Measurements from ENCODE around the gene FPGS.

The FPGS gene

DNA sequence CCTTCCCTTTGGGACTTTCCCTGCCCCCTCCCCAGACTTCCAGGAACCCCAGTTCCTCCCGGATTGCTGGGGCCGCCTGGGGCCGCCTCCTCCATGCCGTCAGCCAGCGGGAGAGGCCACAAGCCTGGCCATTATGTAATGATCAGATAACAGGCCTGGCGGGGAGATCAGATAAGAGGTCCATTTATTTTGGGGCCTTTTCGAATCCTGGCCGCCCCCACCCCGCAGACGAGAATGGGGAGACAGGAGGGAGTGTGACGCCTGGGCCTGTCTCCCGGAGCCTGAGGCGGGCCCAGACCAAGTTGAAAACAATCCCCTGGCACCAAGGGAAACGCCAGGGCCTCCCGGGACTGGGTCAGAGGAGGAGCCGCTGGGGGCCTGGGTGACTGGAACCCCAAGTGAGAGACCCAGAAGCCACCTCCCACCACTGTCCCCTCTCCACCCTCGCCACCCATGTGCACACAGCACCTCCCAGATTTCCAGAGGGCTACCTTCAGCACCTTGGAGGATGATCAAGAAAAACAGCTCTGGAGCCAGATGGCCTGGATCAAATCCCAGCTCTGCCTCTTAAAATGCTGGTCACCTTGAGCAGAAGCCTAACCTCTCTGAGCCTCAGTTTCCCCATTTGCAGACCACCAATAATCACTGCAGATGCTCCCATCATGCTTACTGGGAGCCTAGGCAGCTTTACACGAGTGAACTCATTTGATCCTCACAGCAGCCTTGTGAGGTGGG is 43.9 kb downstream of the FPGS start:
- no peak for FAIRE-seq
- DNase-seq (ENCODE audit: insufficient read length, low spot score): no peak
- TF ChIP-seq, protein P1, sequence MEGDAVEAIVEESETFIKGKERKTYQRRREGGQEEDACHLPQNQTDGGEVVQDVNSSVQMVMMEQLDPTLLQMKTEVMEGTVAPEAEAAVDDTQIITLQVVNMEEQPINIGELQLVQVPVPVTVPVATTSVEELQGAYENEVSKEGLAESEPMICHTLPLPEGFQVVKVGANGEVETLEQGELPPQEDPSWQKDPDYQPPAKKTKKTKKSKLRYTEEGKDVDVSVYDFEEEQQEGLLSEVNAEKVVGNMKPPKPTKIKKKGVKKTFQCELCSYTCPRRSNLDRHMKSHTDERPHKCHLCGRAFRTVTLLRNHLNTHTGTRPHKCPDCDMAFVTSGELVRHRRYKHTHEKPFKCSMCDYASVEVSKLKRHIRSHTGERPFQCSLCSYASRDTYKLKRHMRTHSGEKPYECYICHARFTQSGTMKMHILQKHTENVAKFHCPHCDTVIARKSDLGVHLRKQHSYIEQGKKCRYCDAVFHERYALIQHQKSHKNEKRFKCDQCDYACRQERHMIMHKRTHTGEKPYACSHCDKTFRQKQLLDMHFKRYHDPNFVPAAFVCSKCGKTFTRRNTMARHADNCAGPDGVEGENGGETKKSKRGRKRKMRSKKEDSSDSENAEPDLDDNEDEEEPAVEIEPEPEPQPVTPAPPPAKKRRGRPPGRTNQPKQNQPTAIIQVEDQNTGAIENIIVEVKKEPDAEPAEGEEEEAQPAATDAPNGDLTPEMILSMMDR (IDR thresholded peaks at IDR 0.05; ENCODE audit: insufficient read depth, missing control alignments): no peak

DNA sequence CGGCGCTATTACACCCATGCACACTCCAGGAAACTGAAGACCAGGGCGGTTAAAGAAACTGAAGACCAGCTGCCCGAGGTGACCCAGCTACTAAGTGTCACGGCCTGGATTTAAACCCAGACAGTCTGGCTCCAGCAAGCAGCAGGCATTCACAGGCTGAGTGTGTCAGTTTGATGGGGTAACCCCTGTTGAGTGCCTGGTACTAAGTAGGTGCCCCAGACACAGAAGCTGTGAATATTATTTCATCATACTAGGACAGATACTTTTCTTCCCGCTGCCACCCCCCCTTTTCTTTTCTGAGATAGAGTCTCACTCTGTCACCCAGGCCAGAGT is 44.5 kb downstream of the FPGS start:
- DNase-seq (ENCODE audit: insufficient read length, low spot score): no peak
- no peak for FAIRE-seq
- TF ChIP-seq, protein P1 (IDR thresholded peaks at IDR 0.05; ENCODE audit: insufficient read depth, missing control alignments): no peak

DNA sequence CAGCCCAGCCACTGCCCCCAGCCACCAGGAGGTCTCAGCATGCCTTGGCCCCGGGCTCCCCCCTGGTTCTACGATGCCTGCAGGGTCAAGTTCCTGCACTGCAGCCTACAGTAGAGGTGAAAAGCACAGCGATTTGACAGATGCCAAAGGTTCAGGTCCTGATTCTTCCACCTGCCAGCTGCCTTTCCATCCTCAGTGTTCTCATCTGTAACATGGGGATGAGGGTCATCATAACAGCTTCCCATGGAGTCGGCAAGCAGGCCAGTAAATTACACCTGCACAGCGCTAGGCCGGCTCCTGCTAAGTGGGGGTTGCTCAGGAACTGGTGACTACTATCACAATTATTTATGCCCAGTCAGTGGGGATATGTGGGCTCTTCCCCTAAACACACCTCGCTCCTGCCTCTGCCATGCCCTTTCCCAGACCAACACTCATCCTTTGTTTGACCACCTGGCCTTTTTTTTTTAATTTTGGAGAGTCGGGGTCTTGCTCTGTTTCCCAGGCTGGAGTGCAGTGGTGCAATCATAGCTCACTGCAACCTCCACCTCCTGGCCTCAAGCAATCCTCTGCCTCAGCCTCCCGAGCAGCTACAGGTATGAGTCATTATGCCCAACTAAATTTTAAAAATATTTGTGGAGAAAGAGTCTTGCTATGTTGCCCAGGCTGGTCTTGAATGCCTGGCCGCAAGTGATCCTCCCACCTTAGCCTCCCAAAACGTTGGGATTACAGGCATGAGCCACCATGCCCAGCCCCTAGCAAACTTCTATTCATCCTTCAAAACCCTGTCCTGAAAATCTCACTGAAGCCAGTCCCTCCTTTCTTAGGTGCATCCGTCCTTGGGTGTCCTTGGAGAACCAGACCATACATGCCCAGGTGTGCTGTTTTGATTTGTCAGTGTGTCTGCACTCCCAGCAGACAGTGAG is 45.4 kb downstream of the FPGS start:
- no peak for FAIRE-seq

DNA sequence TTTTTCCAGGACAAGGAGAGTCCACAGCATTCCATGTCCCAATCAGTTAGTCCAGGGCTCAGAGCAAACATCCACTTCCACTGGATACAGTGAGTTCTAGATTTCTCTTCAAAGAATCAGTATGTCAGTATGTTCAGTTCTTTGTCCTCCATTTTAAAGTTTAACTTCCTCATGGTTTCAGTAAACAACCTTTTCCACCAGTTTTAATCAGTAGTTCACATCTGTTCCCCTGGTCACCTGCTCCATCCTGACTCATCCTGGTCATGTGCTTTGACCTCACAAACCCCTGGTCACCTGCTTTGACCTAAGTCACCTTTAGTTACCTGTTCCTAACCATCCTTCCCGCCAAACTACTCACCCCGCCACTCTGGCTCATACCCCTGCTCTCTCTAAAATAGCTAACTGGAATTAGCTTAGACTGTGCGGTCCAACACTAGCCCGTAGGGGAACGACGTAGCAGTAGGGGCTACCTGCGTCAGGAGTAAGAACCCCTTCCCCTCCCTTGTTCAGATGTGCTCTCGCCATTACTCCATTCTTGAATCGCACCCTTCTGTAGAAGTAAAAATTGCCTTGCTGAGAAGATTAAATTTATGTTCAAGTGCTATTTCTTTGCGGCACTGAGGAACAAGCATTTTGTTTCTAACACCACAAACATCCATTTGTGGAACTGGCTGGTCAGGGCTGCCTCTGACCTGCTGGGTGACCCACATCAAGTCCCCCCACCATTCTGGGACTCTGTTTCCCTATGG is 46.2 kb downstream of the FPGS start:
- TF ChIP-seq, protein P1 (IDR thresholded peaks at IDR 0.05; ENCODE audit: insufficient read depth, missing control alignments): no peak
- no peak for DNase-seq (ENCODE audit: insufficient read length, low spot score)
- no peak for FAIRE-seq

More for the DNA sequence above, 45.4 kb downstream of the FPGS start:
- TF ChIP-seq, protein P1 (IDR thresholded peaks at IDR 0.05; ENCODE audit: insufficient read depth, missing control alignments): no peak
- DNase-seq (ENCODE audit: insufficient read length, low spot score): no peak

DNA sequence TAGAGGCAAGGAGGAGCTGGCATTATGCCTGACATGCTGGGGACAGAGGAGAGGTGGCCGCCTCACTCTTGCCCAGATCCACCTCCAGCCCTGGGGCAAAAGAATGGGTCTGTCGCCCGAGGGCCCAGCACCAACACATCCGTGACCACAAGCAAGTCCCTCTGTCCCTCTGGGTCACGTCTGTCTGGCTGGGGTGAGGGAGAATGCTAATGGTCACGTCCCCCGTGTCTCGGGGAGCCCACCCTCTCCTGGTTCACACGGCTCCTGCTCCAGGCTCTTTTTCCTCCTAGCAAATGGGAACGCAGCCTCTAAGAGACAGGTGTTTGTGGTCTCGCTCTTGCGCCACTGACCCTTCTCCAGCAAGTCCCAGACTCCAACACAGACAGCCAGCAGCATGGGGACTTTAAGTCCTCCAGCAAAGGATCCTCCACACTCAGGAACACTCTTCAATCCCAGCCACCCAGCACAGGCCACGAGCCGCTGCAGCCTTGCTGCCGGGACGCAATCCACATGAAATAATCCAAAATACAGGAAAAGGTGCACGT is 47.7 kb downstream of the FPGS start:
- DNase-seq (ENCODE audit: insufficient read length, low spot score) (no peak), FAIRE-seq (no peak)
- TF ChIP-seq, protein P1 (IDR thresholded peaks at IDR 0.05; ENCODE audit: insufficient read depth, missing control alignments): no peak

DNA sequence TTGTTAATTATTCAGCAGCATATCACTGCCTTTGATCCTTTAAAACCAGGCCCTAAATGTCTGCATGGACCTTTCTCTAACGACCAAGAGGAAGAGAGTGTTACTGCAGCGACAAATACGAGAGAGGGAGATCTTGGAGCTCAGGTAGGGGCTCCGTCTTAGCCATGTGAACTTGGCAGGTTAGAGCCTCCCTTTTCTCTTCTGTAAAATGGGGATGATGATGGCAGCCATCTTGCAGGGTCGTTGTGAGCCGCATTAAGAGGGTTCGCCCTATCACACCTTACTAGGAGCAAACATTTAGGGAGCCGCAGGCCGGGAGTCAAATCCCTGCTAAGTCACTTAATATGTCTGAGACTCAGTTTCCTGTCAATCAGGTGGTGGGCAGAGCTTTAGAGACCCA is 50.1 kb downstream of the FPGS start:
- FAIRE-seq: no peak
- TF ChIP-seq, protein P1 (IDR thresholded peaks at IDR 0.05; ENCODE audit: insufficient read depth, missing control alignments): no peak
- DNase-seq (ENCODE audit: insufficient read length, low spot score): no peak

Data from D721Med (cell line).